GM19438 (cell line): Measurements from ENCODE around the gene PIK3C2G.
"Not testable (repeated sequence)": the region's sequence is repeated elsewhere in the genome, so short reads cannot be mapped to it uniquely, and the experiment has no call there.

Experiments used
- ATAC-seq: cut with Tn5 transposase; IDR thresholded peaks from one replicate; pipeline ENCODE4 v1.9.1; 2021; ENCODE audit warnings: low read depth; ENCODE audit not compliant: unreplicated experiment

The PIK3C2G gene, protein sequence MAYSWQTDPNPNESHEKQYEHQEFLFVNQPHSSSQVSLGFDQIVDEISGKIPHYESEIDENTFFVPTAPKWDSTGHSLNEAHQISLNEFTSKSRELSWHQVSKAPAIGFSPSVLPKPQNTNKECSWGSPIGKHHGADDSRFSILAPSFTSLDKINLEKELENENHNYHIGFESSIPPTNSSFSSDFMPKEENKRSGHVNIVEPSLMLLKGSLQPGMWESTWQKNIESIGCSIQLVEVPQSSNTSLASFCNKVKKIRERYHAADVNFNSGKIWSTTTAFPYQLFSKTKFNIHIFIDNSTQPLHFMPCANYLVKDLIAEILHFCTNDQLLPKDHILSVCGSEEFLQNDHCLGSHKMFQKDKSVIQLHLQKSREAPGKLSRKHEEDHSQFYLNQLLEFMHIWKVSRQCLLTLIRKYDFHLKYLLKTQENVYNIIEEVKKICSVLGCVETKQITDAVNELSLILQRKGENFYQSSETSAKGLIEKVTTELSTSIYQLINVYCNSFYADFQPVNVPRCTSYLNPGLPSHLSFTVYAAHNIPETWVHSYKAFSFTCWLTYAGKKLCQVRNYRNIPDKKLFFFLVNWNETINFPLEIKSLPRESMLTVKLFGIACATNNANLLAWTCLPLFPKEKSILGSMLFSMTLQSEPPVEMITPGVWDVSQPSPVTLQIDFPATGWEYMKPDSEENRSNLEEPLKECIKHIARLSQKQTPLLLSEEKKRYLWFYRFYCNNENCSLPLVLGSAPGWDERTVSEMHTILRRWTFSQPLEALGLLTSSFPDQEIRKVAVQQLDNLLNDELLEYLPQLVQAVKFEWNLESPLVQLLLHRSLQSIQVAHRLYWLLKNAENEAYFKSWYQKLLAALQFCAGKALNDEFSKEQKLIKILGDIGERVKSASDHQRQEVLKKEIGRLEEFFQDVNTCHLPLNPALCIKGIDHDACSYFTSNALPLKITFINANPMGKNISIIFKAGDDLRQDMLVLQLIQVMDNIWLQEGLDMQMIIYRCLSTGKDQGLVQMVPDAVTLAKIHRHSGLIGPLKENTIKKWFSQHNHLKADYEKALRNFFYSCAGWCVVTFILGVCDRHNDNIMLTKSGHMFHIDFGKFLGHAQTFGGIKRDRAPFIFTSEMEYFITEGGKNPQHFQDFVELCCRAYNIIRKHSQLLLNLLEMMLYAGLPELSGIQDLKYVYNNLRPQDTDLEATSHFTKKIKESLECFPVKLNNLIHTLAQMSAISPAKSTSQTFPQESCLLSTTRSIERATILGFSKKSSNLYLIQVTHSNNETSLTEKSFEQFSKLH (N-terminal part only)

DNA sequence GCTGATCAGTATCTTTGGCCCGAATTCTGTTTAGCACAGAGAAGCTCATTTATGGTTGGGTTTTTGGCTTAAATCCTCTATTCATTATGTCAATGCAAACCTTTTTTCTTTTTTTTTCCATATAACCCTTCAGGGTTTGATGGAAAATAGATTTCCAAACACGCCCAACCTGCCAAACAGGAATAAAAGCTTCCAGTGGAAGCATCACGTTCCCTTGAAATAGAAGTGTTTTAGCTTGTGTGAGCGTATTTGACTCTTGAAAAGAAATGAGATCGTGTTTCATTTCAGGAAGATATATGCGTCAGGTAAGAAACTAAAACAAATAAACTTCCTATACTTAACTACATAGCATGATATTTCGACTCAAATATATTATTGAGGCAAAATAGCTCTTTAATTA, at the start of gene PIK3C2G:
TSS of gene PIK3C2G (plus strand) at position 246 of the 400 bp plus-strand sequence. CDS start 20,564 bp downstream, outside the sequence.
- ATAC-seq, result no peak

DNA sequence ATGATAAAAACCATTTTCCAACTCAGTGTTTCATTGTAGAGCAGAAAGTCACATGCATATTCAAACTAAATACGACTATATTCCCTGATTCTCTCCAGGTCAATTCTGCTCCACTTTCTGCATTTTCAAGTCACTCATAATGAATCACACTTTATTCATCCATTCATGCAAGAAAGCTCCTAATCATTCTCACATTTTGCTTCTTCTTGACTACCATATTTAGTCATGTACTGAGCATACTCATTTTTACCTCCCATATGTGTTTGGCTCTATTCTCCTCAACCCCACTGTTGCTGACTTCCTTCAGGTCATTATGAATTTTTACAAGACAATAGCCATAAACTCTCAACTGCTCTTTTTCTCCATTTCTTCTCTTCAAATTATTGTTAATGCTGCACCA, 43.4 kb upstream of the PIK3C2G start:
- no peak for ATAC-seq

DNA sequence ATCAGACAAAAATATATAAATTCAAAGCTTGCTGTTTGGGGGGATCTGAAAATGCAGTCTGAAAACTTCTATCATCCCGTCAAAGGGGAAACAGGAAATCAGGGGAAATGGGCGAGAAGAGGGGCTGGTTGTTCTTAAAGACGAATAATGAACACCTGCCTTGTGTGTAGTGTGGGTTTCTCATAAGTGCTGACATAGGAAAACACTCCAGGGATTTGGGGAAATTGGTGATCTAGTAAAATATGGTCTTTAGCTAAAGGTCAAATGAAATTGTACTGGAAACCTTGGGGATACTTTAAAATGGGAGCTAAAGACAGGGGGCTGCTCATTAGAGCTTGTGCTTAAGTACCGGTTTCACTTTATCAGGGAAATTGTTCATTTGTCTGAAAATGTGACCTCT, 39.6 kb upstream of the PIK3C2G start:
- ATAC-seq, result no peak

DNA sequence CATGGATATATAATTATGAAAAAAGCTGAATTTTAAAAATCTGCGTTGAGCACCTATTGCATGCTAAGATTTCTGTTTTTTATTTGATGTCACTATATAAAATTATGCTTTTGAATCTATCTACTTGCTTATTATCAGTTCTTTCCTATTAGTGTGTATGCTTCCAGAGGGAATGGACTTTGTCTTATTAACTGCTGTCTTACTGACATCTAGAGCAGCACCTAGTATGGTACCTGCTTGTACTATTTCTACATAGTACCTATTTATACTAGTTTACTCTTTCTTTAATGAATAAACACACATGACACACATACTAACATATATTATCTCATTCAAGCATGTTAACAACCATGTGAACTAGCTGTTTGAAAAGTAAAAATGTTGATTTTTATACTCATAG, 38.6 kb upstream of the PIK3C2G start:
- ATAC-seq, result no peak

DNA sequence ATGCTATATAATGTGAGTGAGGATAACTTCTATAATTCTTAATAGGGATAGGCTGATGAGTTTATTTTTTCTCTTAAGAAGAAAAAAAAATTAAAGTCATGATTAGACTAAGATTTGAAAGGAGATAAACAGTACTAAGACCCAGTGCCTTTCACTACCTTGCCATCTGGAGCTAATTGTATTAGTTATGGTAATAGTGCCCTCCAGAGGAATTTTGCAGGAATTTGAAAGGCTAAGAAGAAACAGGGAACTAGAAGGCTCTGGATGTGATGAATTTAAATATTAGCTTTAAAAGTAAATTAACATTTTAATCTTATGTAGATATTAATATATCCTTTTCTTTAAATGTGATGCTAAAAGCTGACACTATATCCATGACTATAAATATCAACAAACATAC, 36.6 kb upstream of the PIK3C2G start:
- no peak for ATAC-seq

DNA sequence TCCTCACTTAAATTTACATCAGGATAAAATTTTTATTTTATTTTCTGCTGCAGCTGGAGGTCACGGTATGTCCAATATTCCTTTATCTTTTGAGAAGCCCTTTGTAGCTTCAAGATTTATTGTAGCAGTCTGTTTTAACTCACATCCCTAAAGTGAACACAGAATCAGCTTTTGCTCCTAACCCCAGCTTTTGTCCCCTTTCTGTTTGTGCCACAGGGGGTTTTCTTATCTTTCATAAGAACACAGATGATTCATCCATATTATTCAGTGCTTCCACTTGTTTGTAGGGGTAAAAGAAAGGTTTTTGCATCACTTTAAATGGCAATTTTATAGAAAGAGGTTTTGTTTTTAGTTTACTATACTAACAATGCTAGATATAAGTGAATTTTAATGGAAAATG, 21.8 kb upstream of the PIK3C2G start:
- no peak for ATAC-seq

DNA sequence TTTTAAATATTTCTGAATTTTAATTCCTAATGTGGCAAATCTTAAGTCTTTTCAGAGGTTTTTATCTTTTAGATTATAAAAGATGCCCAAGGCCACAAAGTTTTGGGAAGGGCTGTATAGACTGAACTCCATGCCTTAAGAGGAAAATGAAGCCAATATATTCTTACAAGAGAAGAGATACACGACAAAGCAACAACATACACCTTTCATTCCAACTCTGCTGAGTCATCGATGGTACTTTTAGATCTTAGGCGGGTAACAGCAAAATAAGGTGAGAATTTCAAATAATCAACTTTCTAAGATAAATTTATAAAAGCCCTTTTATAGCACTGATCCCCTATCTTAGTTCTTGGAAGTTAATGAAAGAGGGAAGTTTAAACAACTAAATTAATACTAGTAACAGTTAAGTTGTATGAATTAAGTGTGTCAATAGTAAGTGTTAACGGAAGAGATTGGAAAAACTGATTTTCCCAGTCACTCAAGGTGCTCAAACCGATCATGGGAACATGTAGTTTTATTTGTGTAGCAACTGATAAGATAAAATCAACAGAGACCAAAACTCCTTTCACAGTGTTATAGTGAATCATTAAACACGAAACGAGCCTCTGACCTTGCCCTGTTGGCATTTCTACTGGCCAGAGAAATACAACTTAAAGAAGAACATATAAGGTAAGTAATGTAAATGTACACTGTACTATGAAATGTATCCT, 18.8 kb upstream of the PIK3C2G start:
- no peak for ATAC-seq

DNA sequence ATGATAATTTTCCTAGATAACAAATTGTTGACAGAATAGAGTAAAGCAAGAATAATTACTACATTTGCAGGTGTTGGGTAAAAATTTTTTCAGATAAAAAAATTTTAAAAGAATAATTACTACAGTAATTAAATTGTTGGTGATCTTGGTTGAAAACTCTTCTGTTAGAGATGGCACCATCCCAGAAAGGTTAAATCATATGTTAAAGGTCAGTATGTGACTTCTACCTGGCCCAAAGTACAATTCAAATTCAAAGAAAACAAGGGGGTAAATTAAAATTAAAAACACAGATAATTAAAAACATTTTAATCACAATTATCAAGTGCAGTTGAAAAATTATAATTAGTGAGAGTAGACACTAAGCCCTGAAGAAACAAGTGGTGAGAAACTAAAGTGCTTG, 18.1 kb upstream of the PIK3C2G start:
- ATAC-seq, result no peak

DNA sequence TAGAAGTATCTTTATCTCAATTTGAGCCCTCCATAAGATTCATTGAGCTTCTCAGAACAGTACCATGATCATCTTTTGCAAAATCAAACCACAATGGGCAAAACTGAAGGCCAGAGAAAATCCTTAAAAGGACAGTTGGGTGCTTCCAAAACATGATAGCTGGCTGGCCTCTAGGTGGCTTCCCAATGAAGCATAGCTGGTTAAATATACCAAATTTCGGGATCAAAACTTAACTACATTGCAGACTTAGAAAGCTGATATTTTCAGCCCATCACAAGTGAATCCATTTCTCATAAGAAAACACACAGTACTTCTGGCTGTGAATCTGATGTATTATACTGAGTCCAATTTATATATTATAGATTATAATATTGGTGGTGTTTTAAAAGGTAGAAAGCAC, 15.3 kb upstream of the PIK3C2G start:
- no peak for ATAC-seq

DNA sequence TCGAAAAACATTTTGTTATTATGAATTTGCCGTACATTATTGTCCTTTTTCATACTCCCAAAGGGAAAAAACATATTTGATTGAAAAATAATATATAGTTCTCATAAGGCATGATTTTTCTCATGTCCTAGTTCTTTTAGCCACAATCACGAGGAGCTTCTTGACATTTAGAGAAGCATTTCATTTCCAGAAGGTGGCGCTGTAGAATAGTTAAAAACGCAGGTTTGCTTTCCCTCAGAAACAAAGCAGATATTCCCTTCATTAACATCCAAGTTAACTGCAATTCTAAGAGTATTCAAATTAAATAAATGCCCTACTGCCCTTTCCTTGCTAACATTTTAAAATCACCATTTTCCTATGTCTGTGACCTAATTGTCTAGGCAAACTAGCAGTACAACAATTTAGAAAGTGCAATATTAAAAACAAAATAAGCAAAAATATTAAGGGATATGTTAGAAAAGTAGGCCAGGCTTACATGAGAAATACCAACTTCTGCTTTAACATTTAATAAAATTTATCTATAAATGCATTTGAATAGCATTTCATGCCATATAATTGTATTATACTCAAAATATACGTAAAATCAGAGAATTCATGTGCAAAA, 10.9 kb upstream of the PIK3C2G start:
- no peak for ATAC-seq

DNA sequence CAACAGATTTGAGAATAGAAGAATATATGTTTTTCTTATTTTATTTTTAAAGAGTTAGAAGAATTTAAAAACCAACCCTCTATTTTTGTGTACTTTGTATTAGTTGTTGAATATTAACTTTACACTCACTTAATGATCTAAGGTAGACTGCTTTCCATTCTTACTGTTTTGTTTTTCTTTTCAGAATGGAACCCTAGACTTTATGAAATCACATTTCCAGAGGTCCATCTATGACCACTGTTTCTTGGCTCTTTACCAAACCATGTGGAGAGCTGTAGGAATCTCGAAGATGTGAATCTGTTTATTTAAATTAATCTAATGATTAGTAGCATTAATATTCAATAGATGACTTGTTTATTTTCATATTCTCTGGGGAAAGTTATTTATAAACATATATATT, 7.2 kb upstream of the PIK3C2G start:
- no peak for ATAC-seq

DNA sequence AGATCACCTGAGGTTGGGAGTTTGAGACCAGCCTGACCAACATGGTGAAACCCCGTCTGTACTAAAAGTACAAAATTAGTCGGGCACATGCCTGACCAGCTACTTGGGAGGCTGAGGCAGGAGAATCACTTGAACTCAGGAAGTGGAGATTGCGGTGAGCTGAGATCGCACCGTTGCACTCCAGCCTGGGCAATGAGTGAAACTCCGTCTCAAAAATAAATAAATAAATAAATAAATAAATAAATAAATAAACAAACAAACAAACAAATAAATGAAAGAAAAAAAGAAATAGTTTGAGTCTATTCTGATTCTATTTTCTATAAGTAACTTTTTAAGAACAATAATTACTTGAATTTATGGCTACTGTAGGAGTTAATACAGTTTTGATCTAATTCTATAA, 6.3 kb upstream of the PIK3C2G start:
- not testable (repeated sequence) for ATAC-seq

DNA sequence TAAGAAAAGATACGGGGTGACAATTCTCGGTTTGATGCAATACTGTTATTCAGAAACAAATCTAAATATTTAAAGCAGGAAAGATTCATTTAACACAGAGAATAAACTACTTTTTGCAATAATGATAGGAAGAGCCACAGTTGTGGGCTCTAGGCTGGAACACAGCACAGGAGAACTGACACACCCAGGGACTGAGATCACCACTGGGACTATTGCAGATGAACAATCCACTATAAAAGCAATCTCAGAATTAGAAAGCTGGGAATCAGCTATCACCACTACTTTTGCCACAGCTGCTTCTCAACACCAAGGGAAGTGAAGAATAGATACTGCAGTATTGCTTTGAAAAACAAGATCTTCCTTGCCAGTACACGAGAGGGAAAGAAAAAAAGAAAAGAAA, 4.1 kb upstream of the PIK3C2G start:
- ATAC-seq, result no peak

DNA sequence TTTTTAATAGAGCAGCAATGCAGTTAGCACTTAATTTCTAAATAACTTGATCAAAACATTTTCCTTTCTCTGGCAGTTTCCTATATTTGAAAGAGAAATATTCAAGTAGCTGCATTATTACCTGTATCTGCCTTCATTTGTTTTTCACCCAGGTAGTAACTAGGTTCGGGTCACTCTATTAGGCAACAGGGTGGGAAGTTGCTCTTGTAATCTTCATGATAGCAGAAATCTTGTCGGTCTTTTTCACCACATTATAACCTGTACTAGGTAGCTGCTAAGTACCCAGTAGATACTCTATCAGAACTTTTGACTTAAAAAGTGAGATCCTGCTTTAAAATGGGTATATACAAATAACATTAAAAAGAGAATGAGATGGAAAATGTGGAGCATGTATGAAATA, 2.4 kb upstream of the PIK3C2G start:
- ATAC-seq, result no peak

DNA sequence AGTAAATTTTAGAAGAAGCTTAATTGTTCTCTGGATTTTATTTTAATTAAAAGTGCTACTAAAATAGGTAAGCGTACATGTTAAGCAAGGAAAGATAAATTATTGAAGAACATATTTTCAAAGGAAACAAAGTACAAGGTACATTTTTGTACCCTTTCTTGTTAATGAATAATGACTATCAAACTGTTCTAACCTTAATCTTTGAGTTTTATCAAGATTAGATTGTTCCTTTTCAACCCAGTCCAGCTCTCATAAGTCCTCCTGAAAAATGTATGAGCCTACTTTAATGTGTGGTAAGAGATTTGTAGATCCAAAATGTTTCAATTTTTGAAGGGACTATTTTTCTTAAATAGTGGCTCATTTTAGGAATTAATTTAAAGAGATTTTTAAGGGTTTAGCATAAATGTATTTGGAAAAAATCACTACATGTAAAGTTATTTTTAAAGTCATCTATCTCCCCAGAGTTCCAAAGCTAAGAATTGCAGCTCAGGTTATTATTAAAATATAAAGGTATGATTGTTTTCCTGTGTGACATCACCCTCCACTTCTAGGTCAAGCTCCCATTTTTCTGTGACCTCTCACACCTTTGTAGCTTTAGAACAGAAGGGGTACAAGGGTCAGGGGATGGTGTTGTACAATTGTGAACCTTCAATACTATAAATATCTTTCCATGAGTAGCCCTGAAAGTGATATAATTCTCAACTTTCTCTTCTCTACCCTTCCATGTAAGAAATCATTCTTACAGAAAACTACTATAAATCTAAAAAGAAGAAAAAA, 1.2 kb upstream of the PIK3C2G start:
- no peak for ATAC-seq

DNA sequence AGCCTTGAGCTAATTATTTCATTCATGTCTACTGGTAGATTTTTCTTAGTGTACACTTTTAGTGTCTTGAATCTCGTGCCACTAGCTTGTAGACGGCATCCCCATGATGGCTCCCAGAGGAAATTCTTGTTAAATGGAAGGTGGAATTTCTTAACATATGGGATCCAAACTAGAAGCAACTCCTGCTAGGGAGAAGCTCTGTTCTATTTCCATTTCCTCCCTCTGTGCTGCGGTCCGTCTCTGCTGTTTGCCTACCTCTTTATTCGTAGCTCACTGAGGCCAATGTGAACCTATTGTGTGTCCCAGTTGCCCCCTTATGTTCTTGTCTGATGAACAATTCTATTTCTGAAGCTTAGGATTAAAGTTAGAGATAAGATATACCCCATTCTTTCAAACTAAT, 588 bp downstream of the PIK3C2G start:
- no peak for ATAC-seq

DNA sequence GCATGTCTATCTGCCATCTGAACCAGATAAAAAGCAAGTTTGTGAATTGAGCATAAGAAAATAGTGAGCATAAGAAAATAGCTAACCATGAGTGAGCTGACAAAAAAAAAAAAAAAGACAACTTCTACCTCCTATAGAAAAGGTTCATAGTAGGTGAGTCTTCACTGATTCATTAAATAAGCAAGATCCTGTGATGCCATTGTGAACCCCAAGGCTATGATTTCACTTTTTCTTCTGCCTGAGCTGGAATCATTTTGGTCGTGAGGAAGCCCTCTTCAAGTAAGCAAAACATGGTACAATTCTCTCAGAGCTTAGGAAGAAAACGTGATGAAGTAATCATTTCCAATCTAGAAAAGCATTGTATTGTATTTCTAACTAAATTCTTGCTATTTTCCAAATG, 1.2 kb downstream of the PIK3C2G start:
- ATAC-seq, result no peak

DNA sequence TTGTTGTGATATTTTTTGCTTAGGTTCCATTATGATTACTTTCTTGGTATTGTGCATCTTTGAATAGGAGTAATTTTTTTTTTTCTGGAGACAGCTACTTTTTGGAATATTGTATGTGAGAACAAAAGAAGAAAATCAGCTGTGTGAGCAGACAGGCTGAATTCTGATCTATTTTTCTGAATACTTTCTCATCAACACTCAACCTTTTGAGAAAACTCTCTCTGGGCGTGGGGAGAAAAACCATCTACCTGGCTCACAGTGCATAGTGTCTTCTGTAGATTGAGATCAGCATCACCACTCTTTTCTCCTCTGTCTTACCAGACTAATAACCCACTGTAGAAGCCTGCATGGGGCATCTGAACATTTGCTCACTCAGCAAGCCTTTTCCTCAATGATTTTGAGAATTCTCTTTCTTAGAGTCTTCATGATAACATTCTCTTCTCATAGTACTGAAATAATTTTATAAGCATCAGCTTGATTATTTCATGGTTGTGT, 3.3 kb downstream of the PIK3C2G start:
- no peak for ATAC-seq
